IMR-90 (cell line): Measurements from ENCODE around the gene ZNF407. TPM values are rescaled to one million over a fixed set of nuclear protein-coding genes. Genes with fewer than 3 reads are reported as not detected.

ENCODE experiments used
- ATAC-seq: fragments of 200-7000 bp; cut with Tn5 transposase; 2 replicates; pipeline ENCODE4 v1.9.1; 2020; ENCODE audit warnings: low read depth, mild to moderate bottlenecking, moderate library complexity
- BruUV-seq: library from RNA; stranded (reverse); fragments of 400-500 nt; replicated peaks from 2 replicates; lab custom pipeline; 2021; lab: Mats Ljungman, UMichigan
- CTCF ChIA-PET: fragments of 300-600 bp; formaldehyde crosslinking; extraction: SDS; loops from one replicate; lab custom pipeline; 2021; ENCODE audit warnings: antibody characterized with exemption; lab: Yijun Ruan, JAX
- POLR2A ChIA-PET: fragments of 300-600 bp; sonication (Branson Sonifier 250); formaldehyde crosslinking; loops from one replicate; lab custom pipeline; 2022; ENCODE audit warnings: antibody characterized with exemption; ENCODE audit not compliant: unreplicated experiment; lab: Charles Lee
- DNase-seq: peaks from one replicate; pipeline ENCODE4 v3.0.0; 2013
- H2AFZ ChIP-seq: replicated peaks from 2 replicates; pipeline ENCODE3; 2013; ENCODE audit warnings: low read length, mild to moderate bottlenecking; ENCODE audit not compliant: poor library complexity
- H2AK5ac ChIP-seq: 2 replicates; pipeline ENCODE4 v1.6.1; 2013; ENCODE audit warnings: low read depth, low read length, inconsistent platforms
- H2AK9ac ChIP-seq: replicated peaks from 2 replicates; pipeline ENCODE3; 2013; ENCODE audit warnings: mild to moderate bottlenecking, low read depth, low read length, moderate library complexity; ENCODE audit not compliant: poor library complexity
- H2BK120ac ChIP-seq: 2 replicates; pipeline ENCODE4 v1.6.1; 2013; ENCODE audit warnings: low read depth, low read length, inconsistent platforms
- H2BK15ac ChIP-seq: 3 replicates; pipeline ENCODE4 v1.6.1; 2013; ENCODE audit warnings: low read depth, low read length, inconsistent platforms
- H2BK20ac ChIP-seq: 2 replicates; pipeline ENCODE4 v1.6.1; 2013; ENCODE audit warnings: low read depth, mild to moderate bottlenecking, inconsistent platforms, low read length, moderate library complexity
- H2BK5ac ChIP-seq: 2 replicates; pipeline ENCODE4 v1.6.1; 2013; ENCODE audit warnings: mild to moderate bottlenecking, low read depth, low read length, inconsistent platforms; ENCODE audit not compliant: poor library complexity, severe bottlenecking
- H3K14ac ChIP-seq: replicated peaks from 2 replicates; pipeline ENCODE4 v1.6.1; 2013; ENCODE audit warnings: low read depth, low read length, inconsistent platforms
- H3K18ac ChIP-seq: 2 replicates; pipeline ENCODE4 v1.6.1; 2013; ENCODE audit warnings: low read depth, low read length, control low read depth
- H3K23ac ChIP-seq: 2 replicates; pipeline ENCODE4 v1.6.1; 2013; ENCODE audit warnings: low read depth, low read length, inconsistent platforms
- H3K27ac ChIP-seq: 2 replicates; pipeline ENCODE4 v1.5.1; 2013; ENCODE audit warnings: mild to moderate bottlenecking, control low read depth, low read length; ENCODE audit not compliant: insufficient read depth
- H3K27me3 ChIP-seq: 2 replicates; pipeline ENCODE4 v1.6.1; 2013; ENCODE audit warnings: low read length; ENCODE audit not compliant: control insufficient read depth, insufficient read depth
- H3K36me3 ChIP-seq: 2 replicates; pipeline ENCODE4 v1.6.1; 2013; ENCODE audit warnings: low read length, mixed read lengths; ENCODE audit not compliant: control insufficient read depth, insufficient read depth
- H3K4ac ChIP-seq: 2 replicates; pipeline ENCODE4 v1.6.1; 2013; ENCODE audit warnings: low read depth, low read length, inconsistent platforms
- H3K4me1 ChIP-seq: 2 replicates; pipeline ENCODE4 v1.6.1; 2013; ENCODE audit warnings: low read length, mixed read lengths; ENCODE audit not compliant: control insufficient read depth, insufficient read depth
- H3K4me2 ChIP-seq: 2 replicates; pipeline ENCODE4 v1.6.1; 2013; ENCODE audit warnings: low read depth, mild to moderate bottlenecking, control low read depth, low read length, moderate library complexity
- H3K4me3 ChIP-seq: 2 replicates; pipeline ENCODE4 v1.5.1; 2013; ENCODE audit warnings: low read depth, mild to moderate bottlenecking, control low read depth, low read length, moderate library complexity; ENCODE audit not compliant: insufficient read depth
- H3K56ac ChIP-seq: 2 replicates; pipeline ENCODE4 v1.6.1; 2013; ENCODE audit warnings: low read length, inconsistent platforms; ENCODE audit not compliant: insufficient read depth; ENCODE audit errors: extremely low read depth
- H3K79me1 ChIP-seq, 2 experiments: 2 replicates each; pipeline ENCODE4 v1.6.1; 2013; ENCODE audit warnings: low read length in 2 of 2, inconsistent platforms in 1 of 2, low read depth in 1 of 2
- H3K9ac ChIP-seq: 2 replicates; pipeline ENCODE4 v1.6.1; 2013; ENCODE audit warnings: low read depth, low read length, control low read depth
- H3K9me1 ChIP-seq: 2 replicates; pipeline ENCODE4 v1.6.1; 2013; ENCODE audit warnings: low read length, inconsistent platforms; ENCODE audit not compliant: insufficient read depth
- H3K9me3 ChIP-seq: 2 replicates; pipeline ENCODE4 v1.6.1; 2013; ENCODE audit warnings: low read length; ENCODE audit not compliant: control insufficient read depth, insufficient read depth
- H4K20me1 ChIP-seq: 2 replicates; pipeline ENCODE4 v1.6.1; 2013; ENCODE audit warnings: low read length, inconsistent platforms; ENCODE audit not compliant: insufficient read depth
- H4K5ac ChIP-seq: 2 replicates; pipeline ENCODE4 v1.6.1; 2013; ENCODE audit warnings: mild to moderate bottlenecking, low read depth, low read length, control low read depth
- H4K8ac ChIP-seq, 2 experiments: 2 replicates each; pipeline ENCODE4 v1.6.1; 2013; ENCODE audit warnings: low read depth in 2 of 2, low read length in 2 of 2, control low read depth in 1 of 2, inconsistent platforms in 1 of 2
- H4K91ac ChIP-seq: 2 replicates; pipeline ENCODE4 v1.6.1; 2013; ENCODE audit warnings: low read depth, low read length, inconsistent platforms; ENCODE audit not compliant: insufficient read depth
- CTCF ChIP-seq: conservative IDR thresholded peaks from 2 replicates; pipeline ENCODE4 v1.5.1; 2012; ENCODE audit warnings: mild to moderate bottlenecking, low read depth, low read length, improper control_type of control experiment
- RCOR1 ChIP-seq: IDR thresholded peaks from 2 replicates; pipeline ENCODE4 v1.6.1; 2012; ENCODE audit warnings: mild to moderate bottlenecking, low read length, improper control_type of control experiment; ENCODE audit not compliant: insufficient replicate concordance
- WGBS, 2 experiments: methylation state at CpG; one replicate each; pipeline versions ENCODE4 v1.1.5 to v1.1.7; 2013; ENCODE audit warnings: missing lambda C conversion rate in 2 of 2; ENCODE audit not compliant: insufficient read length in 1 of 2; ENCODE audit errors: extremely low coverage in 2 of 2; 5-methylcytosine and 5-hydroxymethylcytosine counted together
- dilution Hi-C: fragments of 300-500 bp; cut with HindIII; formaldehyde crosslinking; loops from one replicate; pipeline ENCODE4 v1.14.3; 2018; ENCODE audit warnings: low sequenced_read_pairs; ENCODE audit not compliant: unreplicated experiment
- in situ Hi-C: fragments of 300-500 bp; cut with MboI; formaldehyde crosslinking; loops from 3 replicates; pipeline ENCODE4 v1.14.3; 2019; ENCODE audit warnings: low sequenced_read_pairs, inconsistent platforms, mixed read lengths
- intact Hi-C: fragments of 100-400 bp; cut with micrococcal nuclease; formaldehyde crosslinking; loops from 2 replicates; pipeline ENCODE4 v1.10.0; 2022
- polyA plus RNA-seq, 3 experiments: library from polyadenylated mRNA; depleted of rRNA; stranded (reverse); fragments of >200 nt; gene quantifications; 2 replicates each; pipeline ENCODE4 v1.2.3, GENCODE V29; 2012; ENCODE audit warnings: low replicate concordance in 1 of 3
- total RNA-seq: library from RNA; depleted of rRNA; stranded (reverse); fragments of >200 nt; gene quantifications from 2 replicates; pipeline ENCODE4 v1.2.3, GENCODE V29; 2012

The ZNF407 gene
- total and polyA plus RNA-seq, 2 of the 4 experiments (the other 2 are of a cell fraction), result 3.1 to 20.1 TPM

GRCh38 chr18:74819433-74820059, 221.9 kb downstream of the ZNF407 start:
- Histone ChIP-seq H2AFZ (no peak overlapping the region), H3K4me1 (peaks cover 6% of the 10 kb centered on the region), H2BK120ac (peak overlapping the region; percentile 55; the same call in 1 of the 2 replicates), H3K27ac (no peak overlapping the region), H3K56ac (no peak overlapping the region), H3K18ac (no peak overlapping the region), H3K4me3 (no peak overlapping the region), H2BK5ac (no peak overlapping the region), H3K23ac (no peak overlapping the region), H3K4me2 (no peak overlapping the region), H4K20me1 (no peaks in the 10 kb centered on the region), H3K4ac (peak overlapping the region; percentile 48; the same call in 1 of the 2 replicates), H2AK5ac (peak overlapping the region; percentile 27; the same call in 1 of the 2 replicates), H3K27me3 (no peaks in the 10 kb centered on the region), H3K9ac (no peak overlapping the region), H3K9me3 (no peaks in the 10 kb centered on the region), H2AK9ac (peak overlapping the region; percentile 56), H4K8ac (peak overlapping the region in 1 of 2 experiments; percentile 17; a peak in 1 of 4 replicates), H2BK15ac (no peak overlapping the region), H2BK20ac (peak overlapping the region; percentile 14; the same call in 1 of the 2 replicates), H4K5ac (no peak overlapping the region), H3K79me1 (peaks cover 3 to 16% of the 10 kb centered on the region in 2 experiments; a peak in 2 of 4 replicates), H4K91ac (0 out of 2 replicates have a peak overlapping the region, but pooled peaks have one; percentile 3), H3K14ac (peak overlapping the region; percentile 20; the same call in 1 of the 2 replicates), H3K36me3 (no peaks in the 10 kb centered on the region), H3K9me1 (peaks cover 10% of the 10 kb centered on the region)
- in situ Hi-C loops, result no loop called here
- ChIA-PET POLR2A (no interaction called here), CTCF (interaction anchor here (0.9 to 1.1 kb wide), 2 partner anchors 13 to 16 kb away, joined by 3 to 6 read pairs; no protein-coding TSS in a partner anchor)
- WGBS, 2 experiments, result 69% methylated on average over 2 of the region's 7 CpGs; no CpG with 5 or more reads in 1 of the 2 experiments
- no TSS peak for BruUV-seq
- dilution Hi-C loops, result no loop called here
- ATAC-seq, result no peak
- no peak for DNase-seq
- intact Hi-C loops, result no loop called here
- peak; percentile 26; the same call in 1 of the 2 replicates for TF ChIP-seq CTCF
- TF ChIP-seq RCOR1, result no peak
